GM10248 (cell line): ENCODE results near the gene OSBPL9.

Experiments
- CTCF ChIA-PET: fragments of 300-600 bp; sonication (Branson Sonifier 250); formaldehyde crosslinking; extraction: SDS; loops from one replicate; lab custom pipeline; 2021; ENCODE audit warnings: antibody characterized with exemption; lab: Yijun Ruan, JAX
- POLR2A ChIA-PET: fragments of 350-650 bp; sonication (Branson Sonifier 250); formaldehyde crosslinking; extraction: SDS; loops from one replicate; lab custom pipeline; 2020; ENCODE audit warnings: antibody characterized with exemption; lab: Yijun Ruan, JAX
- DNase-seq: peaks from one replicate; pipeline ENCODE4 v3.0.0; 2012; ENCODE audit errors: extremely low spot score
- TF ChIP-seq, protein P1 (sequence below): IDR thresholded peaks from 2 replicates; pipeline ENCODE4 v1.5.1; 2012; ENCODE audit warnings: mild to moderate bottlenecking, low read depth; ENCODE audit errors: extremely low read depth, missing control alignments, control extremely low read depth

Gene OSBPL9

DNA sequence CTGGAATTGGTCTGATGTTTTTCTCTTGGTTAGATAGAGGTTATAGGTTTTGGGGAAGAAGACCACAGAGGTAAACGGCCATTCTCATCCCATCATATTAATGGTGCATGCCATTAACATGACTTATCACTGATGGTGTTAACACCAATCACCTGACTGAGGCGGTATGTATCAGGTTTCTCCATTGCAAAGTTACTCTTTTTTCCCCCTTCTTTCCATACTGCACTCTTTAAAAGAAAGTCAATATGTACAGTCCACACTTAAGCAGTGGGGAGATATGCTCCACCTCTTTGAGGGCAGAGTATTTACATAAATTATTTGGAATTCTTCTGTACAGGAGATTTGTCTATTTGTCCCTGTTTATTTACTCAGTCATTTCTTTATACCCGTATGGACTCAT is 35.7 kb upstream of the OSBPL9 start:
- CTCF ChIA-PET: no interaction called here
- no peak for DNase-seq

DNA sequence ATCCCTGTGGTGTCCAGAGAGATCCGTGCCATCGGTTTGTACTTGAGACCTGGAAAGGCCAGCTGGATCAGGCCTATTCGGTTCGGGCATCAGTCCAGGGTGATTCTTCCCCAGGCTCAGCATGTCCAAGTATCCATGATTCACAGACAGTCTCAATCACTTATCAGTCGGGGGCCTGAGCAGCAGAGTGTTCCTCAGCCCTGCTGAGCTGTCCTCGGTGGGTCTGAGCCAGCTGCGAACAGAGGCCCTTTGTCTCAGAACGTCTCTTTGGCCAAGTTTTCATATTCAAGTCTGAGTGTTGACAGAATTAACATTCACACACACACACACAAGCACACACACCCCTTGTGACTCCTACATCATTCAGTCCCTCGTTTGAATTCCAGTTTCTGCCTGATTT is 33.4 kb upstream of the OSBPL9 start:
- DNase-seq: no peak
- TF ChIP-seq, protein P1, sequence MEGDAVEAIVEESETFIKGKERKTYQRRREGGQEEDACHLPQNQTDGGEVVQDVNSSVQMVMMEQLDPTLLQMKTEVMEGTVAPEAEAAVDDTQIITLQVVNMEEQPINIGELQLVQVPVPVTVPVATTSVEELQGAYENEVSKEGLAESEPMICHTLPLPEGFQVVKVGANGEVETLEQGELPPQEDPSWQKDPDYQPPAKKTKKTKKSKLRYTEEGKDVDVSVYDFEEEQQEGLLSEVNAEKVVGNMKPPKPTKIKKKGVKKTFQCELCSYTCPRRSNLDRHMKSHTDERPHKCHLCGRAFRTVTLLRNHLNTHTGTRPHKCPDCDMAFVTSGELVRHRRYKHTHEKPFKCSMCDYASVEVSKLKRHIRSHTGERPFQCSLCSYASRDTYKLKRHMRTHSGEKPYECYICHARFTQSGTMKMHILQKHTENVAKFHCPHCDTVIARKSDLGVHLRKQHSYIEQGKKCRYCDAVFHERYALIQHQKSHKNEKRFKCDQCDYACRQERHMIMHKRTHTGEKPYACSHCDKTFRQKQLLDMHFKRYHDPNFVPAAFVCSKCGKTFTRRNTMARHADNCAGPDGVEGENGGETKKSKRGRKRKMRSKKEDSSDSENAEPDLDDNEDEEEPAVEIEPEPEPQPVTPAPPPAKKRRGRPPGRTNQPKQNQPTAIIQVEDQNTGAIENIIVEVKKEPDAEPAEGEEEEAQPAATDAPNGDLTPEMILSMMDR: no peak
- CTCF ChIA-PET: no interaction called here
- POLR2A ChIA-PET: no interaction called here

More for the DNA sequence above, 35.7 kb upstream of the OSBPL9 start:
- TF ChIP-seq, protein P1: no peak
- POLR2A ChIA-PET: no interaction called here

DNA sequence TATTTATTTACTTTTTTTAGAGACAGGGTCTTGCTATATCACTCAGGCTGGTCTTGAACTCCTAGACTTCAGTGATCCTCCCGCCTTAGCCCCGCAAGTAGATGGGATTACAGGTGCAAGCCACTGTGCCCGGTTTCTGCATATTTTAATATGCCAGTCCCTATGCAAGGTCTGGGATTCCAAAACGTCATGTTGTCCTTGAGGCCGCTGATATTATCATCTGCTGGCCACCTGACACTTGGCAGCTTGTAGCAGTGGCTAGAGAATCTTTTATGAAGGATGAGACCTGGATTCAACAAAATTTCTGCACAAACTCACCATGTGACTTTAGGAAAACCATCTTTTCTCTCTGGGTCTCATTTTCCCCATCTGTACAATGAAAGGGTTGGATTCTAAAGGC is 32.9 kb upstream of the OSBPL9 start:
- CTCF ChIA-PET: no interaction called here
- TF ChIP-seq, protein P1: no peak
- POLR2A ChIA-PET: no interaction called here
- DNase-seq: no peak

DNA sequence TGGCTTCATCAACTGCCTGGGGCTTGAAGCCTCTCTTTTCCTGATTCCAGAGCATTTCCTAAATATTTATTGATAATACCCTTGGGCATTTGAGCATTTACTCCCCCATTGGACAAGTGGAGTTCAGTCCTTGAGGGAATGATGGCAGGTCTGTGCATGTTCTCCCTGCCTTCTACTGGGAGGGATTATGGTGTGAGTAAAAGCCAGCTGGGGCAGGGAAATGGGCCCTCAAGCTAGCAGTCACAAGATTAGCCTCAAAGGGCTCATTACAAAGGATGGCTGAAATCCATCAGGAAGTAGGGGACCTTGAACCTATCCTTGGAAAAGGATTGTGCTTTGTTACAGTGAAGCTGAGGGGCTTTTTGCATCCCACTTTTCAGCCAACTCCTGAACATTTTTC is 24.2 kb upstream of the OSBPL9 start:
- no peak for DNase-seq
- POLR2A ChIA-PET: no interaction called here
- TF ChIP-seq, protein P1: no peak
- CTCF ChIA-PET: no interaction called here

DNA sequence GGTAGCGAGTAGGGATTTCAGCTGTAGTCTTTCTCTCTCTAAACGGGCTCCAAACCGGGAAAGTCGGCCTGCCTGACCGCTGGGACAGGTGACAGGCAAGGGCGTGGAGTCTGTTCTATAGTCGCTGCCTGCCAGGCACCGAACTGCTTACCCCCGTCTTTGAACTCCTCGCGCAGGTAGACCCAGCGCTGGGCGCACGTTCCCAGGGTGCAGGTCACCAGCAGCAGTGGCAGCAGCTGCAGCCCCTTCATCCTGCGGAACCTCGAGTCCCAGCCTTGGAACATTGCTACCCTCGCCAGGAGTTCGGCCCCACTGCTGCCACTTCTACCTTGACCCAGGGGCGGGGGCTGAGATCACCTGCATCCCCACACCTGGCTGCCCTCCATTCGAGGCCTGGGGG is 22.2 kb upstream of the OSBPL9 start:
- TF ChIP-seq, protein P1: no peak
- CTCF ChIA-PET: no interaction called here
- DNase-seq: no peak
- POLR2A ChIA-PET: no interaction called here

DNA sequence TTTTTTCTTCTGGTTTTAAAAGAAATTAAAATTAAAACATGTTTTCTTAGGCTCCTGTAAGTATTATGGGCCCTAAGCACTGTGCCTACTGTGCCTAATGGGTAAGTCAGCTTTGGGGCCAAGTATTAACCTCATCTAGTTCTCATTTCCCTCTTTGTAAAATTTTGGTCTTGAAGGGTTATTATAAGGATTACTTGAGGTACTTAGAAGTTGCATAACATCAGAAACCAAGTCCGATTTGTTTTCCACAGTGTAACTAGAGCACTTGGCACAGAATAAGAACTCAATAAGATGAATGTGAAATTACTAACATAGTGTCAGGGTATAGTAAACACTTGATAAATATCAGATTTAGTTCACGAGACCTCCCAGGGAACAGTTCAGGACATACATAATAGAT is 16.4 kb upstream of the OSBPL9 start:
- ChIA-PET CTCF (interaction anchor here (1.0 to 1.4 kb wide), 2 partner anchors 10 to 13 kb away, joined by 3 to 4 read pairs; no protein-coding TSS in a partner anchor), POLR2A (no interaction called here)
- no peak for DNase-seq
- TF ChIP-seq, protein P1: no peak
